ENCODE data around the gene RAB2B. TPM values are rescaled to one million over a fixed set of nuclear protein-coding genes. Genes with fewer than 3 reads are reported as not detected.

The RAB2B gene
- 4.4 and 6.4 TPM in 2 replicates for total RNA-seq (2014; rRNA removed; shearing (Covaris generic))

- peak; percentile 94 for DNase-seq (ENCODE audit: low spot score)
These were observed at the start of gene RAB2B, which contains the start of gene TOX4 for GRCh38 chr14:21476925-21477681. RAB2B (minus strand) TSS chr14:21476959; CDS start chr14:21476872, 87 bp downstream. TOX4 (plus strand) TSS chr14:21477195; CDS start chr14:21477279, 84 bp downstream.

GRCh38 chr14:21525962-21526671 lies 49.4 kb upstream of the RAB2B start, which contains the start of gene SALL2:
SALL2 (minus strand) TSS chr14:21526346; CDS start chr14:21526127, 219 bp downstream.
- DNase-seq (ENCODE audit: low spot score) = no peak

GRCh38 chr14:21525571-21525961 lies 48.8 kb upstream of the RAB2B start:
- DNase-seq (ENCODE audit: low spot score) = no peak

GRCh38 chr14:21524575-21525490 lies 48.1 kb upstream of the RAB2B start:
- DNase-seq (ENCODE audit: low spot score) = no peak

DNA sequence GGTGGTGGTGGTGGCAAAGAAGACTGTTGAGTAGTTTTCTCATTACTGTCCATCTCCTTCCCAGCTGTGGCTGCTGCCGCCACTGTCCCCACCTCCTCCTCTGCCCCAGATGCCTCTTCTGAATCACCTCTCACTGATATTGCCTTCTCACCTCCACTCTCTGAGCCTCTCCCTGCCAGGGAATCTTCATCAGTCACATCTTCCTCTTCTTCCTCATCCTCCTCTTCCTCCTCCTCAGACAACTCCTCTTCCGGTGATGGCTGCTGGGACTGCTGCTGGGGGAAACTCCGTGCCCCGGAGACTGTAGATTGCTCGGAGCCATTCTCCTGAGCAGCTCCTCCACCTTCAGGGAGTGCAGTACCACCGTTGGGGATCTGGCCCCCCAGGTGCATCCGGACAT lies 46.4 kb upstream of the RAB2B start:
- no peak for DNase-seq (ENCODE audit: low spot score)

GRCh38 chr14:21521501-21521900 lies 44.7 kb upstream of the RAB2B start:
- no peak for DNase-seq (ENCODE audit: low spot score)

GRCh38 chr14:21520767-21521166 lies 44.0 kb upstream of the RAB2B start:
- no peak for DNase-seq (ENCODE audit: low spot score)

DNA sequence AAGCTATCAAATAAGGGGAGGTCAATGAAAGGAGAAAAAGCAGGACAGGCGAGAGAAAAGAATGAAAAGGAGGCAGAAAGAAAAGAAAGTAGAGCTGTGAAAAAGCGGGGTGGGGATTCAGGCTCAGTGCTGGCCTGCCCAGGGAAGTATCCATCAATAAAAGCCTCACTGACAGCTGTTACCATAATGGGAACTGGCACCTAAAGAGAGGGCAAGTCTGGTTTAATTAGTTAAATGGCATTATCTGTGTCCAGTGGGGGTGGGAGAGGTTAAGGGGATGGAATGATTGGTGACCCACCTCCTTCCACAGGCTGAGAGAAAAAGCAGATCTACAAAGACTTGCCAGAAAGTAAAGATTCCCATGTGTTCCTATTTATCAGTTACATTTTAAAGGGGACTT lies 42.0 kb upstream of the RAB2B start:
- no peak for DNase-seq (ENCODE audit: low spot score)

DNA sequence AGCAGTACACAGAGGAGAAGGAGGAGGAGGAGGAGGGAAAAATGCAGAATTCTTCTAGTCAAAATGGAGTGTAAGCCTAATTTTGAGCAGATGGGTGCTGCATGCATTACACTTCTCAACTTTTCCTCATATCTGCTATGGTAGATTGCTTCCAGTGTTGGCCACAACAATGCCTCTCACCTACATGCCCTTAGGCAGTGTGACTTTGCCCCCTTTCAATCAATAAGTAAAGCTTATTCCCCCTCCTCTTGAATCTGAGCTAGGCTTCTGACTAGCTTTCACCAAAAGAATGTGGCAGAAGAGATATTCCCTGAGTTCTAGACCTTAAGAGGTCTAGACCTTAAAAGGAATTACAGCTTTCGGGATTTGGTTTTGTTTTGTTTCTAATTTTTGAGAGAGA lies 37.6 kb upstream of the RAB2B start:
- no peak for DNase-seq (ENCODE audit: low spot score)

DNA sequence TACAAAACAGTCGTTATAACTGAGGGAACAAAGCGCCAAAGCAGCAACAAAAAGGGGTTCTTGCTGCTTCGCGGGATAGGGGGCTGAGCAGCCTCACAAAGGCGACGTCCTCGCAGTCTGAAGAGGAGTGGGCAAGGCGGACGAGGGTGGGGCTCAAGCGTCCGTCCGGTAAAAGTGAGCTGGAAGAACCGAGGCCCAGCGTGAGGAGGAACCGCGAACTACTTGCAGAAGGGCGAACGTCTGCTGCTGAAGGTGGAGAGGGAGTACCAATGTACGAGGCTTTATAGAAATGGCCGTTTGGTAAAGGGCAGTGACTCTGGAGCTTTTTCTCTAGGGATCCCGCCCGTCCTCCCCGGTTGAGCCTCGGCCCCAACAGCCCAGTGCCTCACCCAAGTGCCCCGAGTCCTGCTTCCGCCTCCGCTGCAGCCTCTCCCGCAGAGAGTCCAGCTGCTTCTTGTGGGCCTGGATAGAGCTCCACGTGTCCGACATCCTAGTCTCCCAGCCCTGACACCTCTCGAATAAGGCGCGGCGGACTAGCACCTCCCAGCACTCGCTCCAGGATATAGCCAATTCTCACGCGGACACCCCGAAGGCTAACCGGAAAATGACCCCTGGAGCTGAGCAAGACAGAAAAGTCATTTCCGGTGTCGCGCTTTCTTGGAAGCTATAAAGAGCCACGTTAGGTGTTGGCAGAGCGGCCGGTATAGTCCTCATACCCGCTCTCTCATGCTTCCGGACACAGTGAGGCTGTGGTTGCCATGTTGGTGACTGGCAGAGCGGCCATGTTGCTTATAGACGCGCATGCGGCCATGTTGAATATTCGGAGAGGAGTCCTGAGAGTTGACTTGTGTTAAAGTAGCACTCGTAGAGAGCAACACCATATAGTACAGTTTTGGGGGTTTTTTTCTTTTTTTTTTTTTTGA lies 34.2 kb upstream of the RAB2B start, which contains the start of gene METTL3:
TSS of gene METTL3 (minus strand) at position 606 of the 923 bp plus-strand sequence. CDS start at position 489, 117 bp downstream.
- peak; percentile 96 for DNase-seq (ENCODE audit: low spot score)

DNA sequence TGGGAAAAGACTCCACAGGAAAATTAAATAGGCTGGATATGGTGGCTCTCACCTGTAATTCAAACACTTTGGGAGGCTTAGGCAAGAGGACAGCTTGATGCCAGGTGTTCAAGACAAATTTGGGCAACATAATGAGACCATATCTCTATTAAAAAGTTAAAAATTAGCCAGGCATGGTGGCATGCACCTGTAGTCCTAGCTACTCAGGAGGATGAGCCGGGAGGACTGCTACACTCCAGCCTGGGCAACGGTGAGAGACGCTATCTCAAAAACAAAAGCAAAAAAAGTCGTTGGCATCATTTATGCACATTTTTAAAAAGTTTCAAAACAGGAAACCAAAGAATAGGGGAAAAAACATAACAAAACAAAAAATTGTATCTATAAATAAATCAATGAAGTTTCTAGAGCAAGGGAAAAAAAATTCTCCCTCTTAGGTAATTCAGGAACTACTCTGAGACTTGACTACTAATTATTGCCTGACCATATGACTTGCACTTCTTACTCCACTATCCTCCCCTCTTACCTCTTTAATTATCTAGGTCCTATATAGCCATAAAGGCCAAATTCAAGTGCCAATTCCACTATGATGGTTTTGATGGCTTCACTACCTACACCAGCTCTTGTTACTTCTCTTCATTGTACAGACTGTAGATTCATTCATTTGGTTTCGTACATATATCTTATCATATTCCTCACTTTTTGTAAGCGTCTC lies 32.8 kb upstream of the RAB2B start:
- no peak for DNase-seq (ENCODE audit: low spot score)

GRCh38 chr14:21506557-21506956 lies 29.8 kb upstream of the RAB2B start:
- no peak for DNase-seq (ENCODE audit: low spot score)

DNA sequence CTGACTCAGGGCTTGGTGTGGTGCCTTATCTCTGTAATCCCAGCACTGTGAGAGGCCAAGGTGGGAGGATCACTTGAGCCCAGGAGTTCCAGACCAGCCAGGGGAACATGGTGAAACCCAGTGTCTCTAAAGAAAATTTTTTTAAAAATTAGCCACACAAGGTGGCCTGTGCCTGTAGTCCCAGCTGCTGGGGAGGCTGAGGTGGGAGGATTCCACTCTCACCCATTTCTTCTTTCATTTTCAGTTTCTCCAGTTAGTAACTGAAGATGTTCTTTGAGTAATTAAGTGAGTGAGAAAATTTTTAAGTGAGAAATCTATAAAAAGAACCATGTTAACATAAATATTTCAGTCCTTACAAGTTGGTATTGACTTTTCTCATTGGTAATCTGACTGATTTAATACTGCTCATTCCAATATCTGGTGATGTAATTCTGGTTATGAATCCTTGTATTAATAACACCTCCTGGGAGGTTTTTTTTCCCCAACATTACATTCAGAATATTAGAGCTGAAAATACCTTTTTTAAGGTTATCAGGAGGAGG lies 28.3 kb upstream of the RAB2B start:
- no peak for DNase-seq (ENCODE audit: low spot score)

DNA sequence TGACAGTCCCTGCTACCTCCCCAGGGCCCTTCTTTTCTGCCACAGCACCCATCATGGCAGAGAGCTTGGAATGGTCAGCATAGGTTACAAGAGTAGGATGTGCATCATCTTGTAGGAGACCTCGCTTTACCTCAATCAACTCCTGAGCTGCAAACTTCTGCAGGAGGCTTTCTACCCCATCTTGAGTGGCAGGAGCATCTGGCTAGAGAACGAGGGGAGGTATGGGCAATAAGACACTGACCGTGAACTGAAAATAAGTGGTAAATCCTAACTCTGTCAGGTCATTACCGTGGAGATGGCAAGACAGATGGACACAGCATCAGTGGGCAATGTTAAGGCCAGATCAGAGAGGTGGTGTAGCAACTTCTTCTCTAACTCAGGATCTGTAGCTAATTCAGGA lies 26.6 kb upstream of the RAB2B start:
- DNase-seq (ENCODE audit: low spot score) = no peak

DNA sequence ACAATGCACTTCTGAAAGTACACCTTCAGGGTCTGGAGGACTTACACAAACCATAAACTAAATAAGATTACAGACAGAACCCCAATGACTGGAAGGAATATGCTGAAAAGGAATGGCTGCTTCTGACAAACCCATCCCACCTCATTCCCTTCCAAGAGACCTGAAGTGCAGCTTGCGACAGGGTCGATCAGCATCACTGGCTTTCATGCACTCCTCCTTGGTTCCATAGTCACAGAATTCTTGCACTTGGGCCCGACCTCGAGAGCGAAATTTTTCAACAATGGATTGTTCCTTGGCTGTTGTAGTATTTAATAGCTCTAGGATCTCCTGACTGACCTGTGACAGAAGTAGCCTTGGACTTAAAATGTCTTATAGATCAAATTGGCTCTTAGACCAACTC lies 24.8 kb upstream of the RAB2B start:
- no peak for DNase-seq (ENCODE audit: low spot score)

- peak; percentile 38 for DNase-seq (ENCODE audit: low spot score)
These were observed 22.1 kb upstream of the RAB2B start for GRCh38 chr14:21498540-21499526.

DNA sequence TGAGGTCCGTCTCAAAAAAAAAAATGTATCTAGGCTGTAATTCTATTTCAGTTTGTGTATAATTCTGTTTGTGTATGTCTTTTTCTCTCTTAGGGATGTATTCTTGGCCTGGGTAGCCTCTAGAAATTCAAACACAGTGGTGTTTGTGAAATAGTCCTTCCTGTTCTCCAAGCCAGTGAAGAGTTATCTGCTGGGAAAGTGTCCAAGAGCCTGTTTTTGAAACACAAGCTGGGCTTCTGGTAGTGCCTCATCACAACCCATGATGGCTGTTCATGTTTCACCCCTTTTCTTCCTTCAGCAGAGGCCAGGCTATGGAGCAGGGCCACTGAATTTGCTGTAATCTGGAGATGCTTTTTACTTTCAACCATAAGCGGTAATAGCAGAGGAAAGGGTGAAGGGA lies 19.7 kb upstream of the RAB2B start:
- no peak for DNase-seq (ENCODE audit: low spot score)

Data from HT-29 (cell line).